MM.1S (cell line): ENCODE measurements around the gene NOD1.

Experiments
- DNase-seq: peaks from one replicate; pipeline ENCODE4 v3.0.0-alpha.2; 2015
- H2AFZ ChIP-seq: fragments of 300-600 bp; sonication (generic); 2 replicates; pipeline ENCODE4 v1.6.0; 2016; ENCODE audit warnings: antibody characterized with exemption, low read length
- H3F3A ChIP-seq: fragments of 300-600 bp; sonication (generic); 2 replicates; pipeline ENCODE4 v1.6.1; 2016; ENCODE audit warnings: mild to moderate bottlenecking, antibody characterized with exemption, low read length, moderate library complexity, mixed read lengths; ENCODE audit not compliant: insufficient read depth
- H3K27ac ChIP-seq: fragments of 300-600 bp; sonication (generic); 2 replicates; pipeline ENCODE4 v1.5.1; 2016; ENCODE audit warnings: mild to moderate bottlenecking, low read length
- H3K27me3 ChIP-seq: fragments of 300-600 bp; sonication (generic); replicated peaks from 2 replicates; pipeline ENCODE4 v1.6.0; 2016; ENCODE audit warnings: low read length; ENCODE audit not compliant: insufficient read depth
- H3K36me3 ChIP-seq: fragments of 300-600 bp; sonication (generic); replicated peaks from 2 replicates; pipeline ENCODE4 v1.6.1; 2016; ENCODE audit warnings: mild to moderate bottlenecking, low read length, mixed read lengths; ENCODE audit not compliant: insufficient read depth
- H3K4me1 ChIP-seq: fragments of 300-600 bp; sonication (generic); 2 replicates; pipeline ENCODE4 v1.6.1; 2016; ENCODE audit warnings: low read length, mixed read lengths
- H3K4me2 ChIP-seq: fragments of 300-600 bp; sonication (generic); 2 replicates; pipeline ENCODE4 v1.6.0; 2016; ENCODE audit warnings: low read depth, low read length
- H3K4me3 ChIP-seq: fragments of 300-600 bp; sonication (generic); 2 replicates; pipeline ENCODE4 v1.5.1; 2016; ENCODE audit warnings: low read length, mixed read lengths
- H3K79me2 ChIP-seq: fragments of 300-600 bp; sonication (generic); 2 replicates; pipeline ENCODE4 v1.6.1; 2016; ENCODE audit warnings: mixed run types, low read length, mixed read lengths
- H3K9ac ChIP-seq: fragments of 300-600 bp; sonication (generic); 2 replicates; pipeline ENCODE4 v1.6.1; 2016; ENCODE audit warnings: low read length, mixed read lengths
- H3K9me2 ChIP-seq: fragments of 300-600 bp; sonication (generic); replicated peaks from 2 replicates; pipeline ENCODE4 v1.6.1; 2016; ENCODE audit warnings: mild to moderate bottlenecking, low read length, mixed read lengths; ENCODE audit not compliant: insufficient read depth
- H3K9me3 ChIP-seq: fragments of 300-600 bp; sonication (generic); replicated peaks from 2 replicates; pipeline ENCODE4 v1.6.1; 2016; ENCODE audit warnings: mild to moderate bottlenecking, low read length, mixed read lengths; ENCODE audit not compliant: insufficient read depth
- H4K20me1 ChIP-seq: fragments of 300-600 bp; sonication (generic); 2 replicates; pipeline ENCODE4 v1.6.1; 2016; ENCODE audit warnings: mild to moderate bottlenecking, low read length, moderate library complexity, mixed read lengths; ENCODE audit not compliant: insufficient read depth
- EZH2 ChIP-seq: fragments of 300-600 bp; sonication (generic); optimal IDR thresholded peaks from 2 replicates; pipeline ENCODE3; 2017; ENCODE audit warnings: low read depth, mild to moderate bottlenecking, antibody characterized with exemption, low read length, mixed read lengths
- EZH2phosphoT487 ChIP-seq: fragments of 300-600 bp; sonication (generic); IDR thresholded peaks from 2 replicates; pipeline ENCODE4 v1.6.1; 2018; ENCODE audit warnings: antibody characterized with exemption, low read length
- TF ChIP-seq, protein P1 (sequence below): fragments of 300-600 bp; sonication (generic); IDR thresholded peaks from 2 replicates; pipeline ENCODE4 v1.5.1; 2016; ENCODE audit warnings: antibody characterized with exemption, low read length, mixed read lengths

NOD1 gene

DNA sequence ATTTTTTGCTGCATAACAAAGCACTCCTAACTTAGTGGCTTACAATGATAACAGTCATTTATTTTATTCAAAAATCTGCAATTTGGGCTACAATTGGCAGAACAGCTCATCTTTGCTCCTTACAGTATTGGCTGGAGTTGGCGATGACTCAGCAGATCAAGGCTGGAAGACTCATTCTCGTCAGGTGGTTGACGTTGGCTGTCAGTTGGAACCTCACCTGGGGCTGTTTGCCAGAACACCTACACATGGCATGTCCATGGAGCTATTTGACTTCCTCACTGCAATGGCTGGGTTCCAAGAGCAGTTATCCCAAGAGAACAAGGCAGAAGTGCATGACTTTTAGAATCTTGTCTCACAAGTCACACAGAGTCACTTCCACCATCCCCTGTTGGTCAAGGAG lies 75.1 kb downstream of the NOD1 start:
- Histone ChIP-seq H3K4me3 (no peak overlapping the region), H3K27me3 (no peaks in the 10 kb centered on the region), H3K9me2 (no peaks in the 10 kb centered on the region), H3F3A (no peaks in the 10 kb centered on the region), H3K9ac (no peak overlapping the region), H3K9me3 (no peaks in the 10 kb centered on the region), H3K27ac (no peak overlapping the region), H3K79me2 (no peaks in the 10 kb centered on the region), H4K20me1 (no peaks in the 10 kb centered on the region), H3K4me2 (no peak overlapping the region), H3K4me1 (peaks cover 16% of the 10 kb centered on the region), H2AFZ (no peak overlapping the region), H3K36me3 (no peaks in the 10 kb centered on the region)
- TF ChIP-seq EZH2 (no peak), EZH2phosphoT487 (no peak)
- TF ChIP-seq, protein P1, sequence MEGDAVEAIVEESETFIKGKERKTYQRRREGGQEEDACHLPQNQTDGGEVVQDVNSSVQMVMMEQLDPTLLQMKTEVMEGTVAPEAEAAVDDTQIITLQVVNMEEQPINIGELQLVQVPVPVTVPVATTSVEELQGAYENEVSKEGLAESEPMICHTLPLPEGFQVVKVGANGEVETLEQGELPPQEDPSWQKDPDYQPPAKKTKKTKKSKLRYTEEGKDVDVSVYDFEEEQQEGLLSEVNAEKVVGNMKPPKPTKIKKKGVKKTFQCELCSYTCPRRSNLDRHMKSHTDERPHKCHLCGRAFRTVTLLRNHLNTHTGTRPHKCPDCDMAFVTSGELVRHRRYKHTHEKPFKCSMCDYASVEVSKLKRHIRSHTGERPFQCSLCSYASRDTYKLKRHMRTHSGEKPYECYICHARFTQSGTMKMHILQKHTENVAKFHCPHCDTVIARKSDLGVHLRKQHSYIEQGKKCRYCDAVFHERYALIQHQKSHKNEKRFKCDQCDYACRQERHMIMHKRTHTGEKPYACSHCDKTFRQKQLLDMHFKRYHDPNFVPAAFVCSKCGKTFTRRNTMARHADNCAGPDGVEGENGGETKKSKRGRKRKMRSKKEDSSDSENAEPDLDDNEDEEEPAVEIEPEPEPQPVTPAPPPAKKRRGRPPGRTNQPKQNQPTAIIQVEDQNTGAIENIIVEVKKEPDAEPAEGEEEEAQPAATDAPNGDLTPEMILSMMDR: no peak
- DNase-seq: no peak

- H3K36me3 ChIP-seq: no peaks in the 10 kb centered on the region
- no peak overlapping the region for H3K9ac ChIP-seq
- no peak overlapping the region for H3K4me3 ChIP-seq
- H4K20me1 ChIP-seq: no peaks in the 10 kb centered on the region
- no peak for DNase-seq
- H3K9me3 ChIP-seq: no peaks in the 10 kb centered on the region
- H2AFZ ChIP-seq: no peak overlapping the region
- H3K27me3 ChIP-seq: no peaks in the 10 kb centered on the region
- no peak overlapping the region for H3K27ac ChIP-seq
- peaks cover 9% of the 10 kb centered on the region for H3K4me1 ChIP-seq
- TF ChIP-seq EZH2phosphoT487 (no peak), EZH2 (no peak)
- TF ChIP-seq, protein P1: no peak
- H3K4me2 ChIP-seq: no peak overlapping the region
- H3K79me2 ChIP-seq: no peaks in the 10 kb centered on the region
- no peaks in the 10 kb centered on the region for H3F3A ChIP-seq
- H3K9me2 ChIP-seq: no peaks in the 10 kb centered on the region
These were observed 82.2 kb downstream of the NOD1 start for GRCh38 chr7:30396389-30396788.

DNA sequence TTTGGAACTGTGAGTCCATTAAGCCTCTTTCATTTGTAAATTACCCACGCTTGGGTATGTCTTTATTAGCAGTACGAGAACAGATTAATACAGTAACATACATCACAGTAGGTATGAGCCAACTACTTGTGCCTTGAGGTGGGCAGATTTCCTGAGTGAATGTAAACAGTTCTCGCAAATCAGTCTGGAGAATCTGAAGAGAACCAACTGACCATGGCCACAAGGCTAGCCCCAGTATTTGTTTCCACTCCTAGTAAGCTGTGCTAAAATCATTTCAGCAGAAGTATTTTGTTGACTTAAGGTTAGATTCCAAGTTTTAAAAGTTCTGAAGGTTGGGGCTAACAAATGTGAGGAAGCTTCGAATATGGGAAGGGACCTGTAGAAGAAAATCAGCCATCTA lies 82.9 kb downstream of the NOD1 start:
- Histone ChIP-seq H3F3A (no peaks in the 10 kb centered on the region), H3K79me2 (no peaks in the 10 kb centered on the region), H3K36me3 (no peaks in the 10 kb centered on the region), H4K20me1 (no peaks in the 10 kb centered on the region), H2AFZ (no peak overlapping the region), H3K27ac (no peak overlapping the region), H3K9me3 (no peaks in the 10 kb centered on the region), H3K4me3 (no peak overlapping the region), H3K27me3 (no peaks in the 10 kb centered on the region), H3K4me1 (peaks cover 6% of the 10 kb centered on the region), H3K4me2 (no peak overlapping the region), H3K9ac (no peak overlapping the region), H3K9me2 (no peaks in the 10 kb centered on the region)
- TF ChIP-seq, protein P1: no peak
- TF ChIP-seq EZH2: no peak
- DNase-seq: no peak
